Amygdala (tissue), 56 donors: ENCODE data around the gene NRG3.

Source experiments
- DNase-seq, 56 donors: peaks; one replicate each; lab custom pipeline; 2025; lab: John Stamatoyannopoulos, UW

Gene NRG3

GRCh38 chr10:82750538-82750937 is 875.5 kb downstream of the NRG3 start:
- no peak for DNase-seq

- DNase-seq = no peak
These were observed 882.4 kb downstream of the NRG3 start for GRCh38 chr10:82757397-82757796.

- DNase-seq = no peak
These were observed 882.9 kb downstream of the NRG3 start for GRCh38 chr10:82757901-82758300.

GRCh38 chr10:82759050-82759449 is 884.1 kb downstream of the NRG3 start:
- no peak for DNase-seq

GRCh38 chr10:82762641-82763040 is 887.6 kb downstream of the NRG3 start:
- no peak for DNase-seq

GRCh38 chr10:82768040-82768439 is 893.0 kb downstream of the NRG3 start:
- no peak for DNase-seq

- DNase-seq = no peak
These were observed 903.9 kb downstream of the NRG3 start for GRCh38 chr10:82778908-82779307.

- DNase-seq = no peak
These were observed 921.5 kb downstream of the NRG3 start for GRCh38 chr10:82796510-82796909.

- no peak for DNase-seq
These were observed 926.3 kb downstream of the NRG3 start for GRCh38 chr10:82801289-82801688.

- no peak for DNase-seq
These were observed 936.6 kb downstream of the NRG3 start for GRCh38 chr10:82811621-82812020.

- no peak for DNase-seq
These were observed 938.9 kb downstream of the NRG3 start for GRCh38 chr10:82813856-82814255.

- no peak for DNase-seq
These were observed 939.6 kb downstream of the NRG3 start for GRCh38 chr10:82814635-82815034.

- DNase-seq = no peak
These were observed 940.7 kb downstream of the NRG3 start for GRCh38 chr10:82815680-82816079.

GRCh38 chr10:82817676-82818422 is 942.9 kb downstream of the NRG3 start:
- DNase-seq = no peak

GRCh38 chr10:82821043-82821442 is 946.0 kb downstream of the NRG3 start:
- no peak for DNase-seq

- no peak for DNase-seq
These were observed 951.1 kb downstream of the NRG3 start for GRCh38 chr10:82826132-82826531.

- DNase-seq = no peak
These were observed 952.9 kb downstream of the NRG3 start for GRCh38 chr10:82827901-82828300.

- no peak for DNase-seq
These were observed 972.2 kb downstream of the NRG3 start for GRCh38 chr10:82847242-82847641.

- DNase-seq = no peak
These were observed 975.2 kb downstream of the NRG3 start for GRCh38 chr10:82850191-82850590.

GRCh38 chr10:82856957-82857613 is 982.1 kb downstream of the NRG3 start:
- DNase-seq = no peak

- DNase-seq = no peak
These were observed 986.9 kb downstream of the NRG3 start for GRCh38 chr10:82861889-82862288.

- DNase-seq = no peak
These were observed 990.4 kb downstream of the NRG3 start for GRCh38 chr10:82865366-82865765.
